B cell (primary cell): ENCODE results near the gene SYT2. TPM values are rescaled to one million over a fixed set of nuclear protein-coding genes. Genes with fewer than 3 reads are reported as not detected.
"Not testable (repeated sequence)": the region's sequence is repeated elsewhere in the genome, so short reads cannot be mapped to it uniquely, and the experiment has no call there.

Experiments
- ATAC-seq: fragments of 200-7000 bp; cut with Tn5 transposase; one replicate; pipeline ENCODE4 v1.10.0; 2021; ENCODE audit warnings: low read depth, mild to moderate bottlenecking, moderate number of reproducible peaks, moderate library complexity
- CTCF ChIA-PET: fragments of 350-600 bp; sonication (Branson Sonifier 250); formaldehyde crosslinking; loops from one replicate; lab custom pipeline; 2021; ENCODE audit warnings: antibody characterized with exemption, inconsistent platforms; lab: Charles Lee
- POLR2A ChIA-PET: fragments of 350-600 bp; sonication (Branson Sonifier 250); formaldehyde crosslinking; loops from one replicate; lab custom pipeline; 2021; ENCODE audit warnings: antibody characterized with exemption; lab: Charles Lee
- DNase-seq: peaks from one replicate; pipeline ENCODE4 v3.0.0; 2013
- H2AFZ ChIP-seq: 2 replicates; pipeline ENCODE4 v1.6.1; 2012; ENCODE audit warnings: mild to moderate bottlenecking, low read depth, low read length; ENCODE audit not compliant: insufficient read depth, poor library complexity, severe bottlenecking
- H3K27ac ChIP-seq, 2 donors: 1 replicate in 1 of 2; 2 replicates in 1 of 2; pipeline ENCODE4 v1.5.1; 2012 to 2013; ENCODE audit warnings: low read length in 2 of 2, mild to moderate bottlenecking in 2 of 2, moderate library complexity in 1 of 2
- H3K27me3 ChIP-seq, 4 experiments: fragments of 200-600 bp in 1 of 4; sonication (generic) in 1 of 4; replicated peaks in 1 of 4; 1 replicate in 2 of 4; 2 replicates in 2 of 4; pipeline versions ENCODE4 v1.6.1 to v1.7.0; 2013 to 2016; ENCODE audit warnings: low read length in 3 of 4, mild to moderate bottlenecking in 2 of 4, mixed read lengths in 1 of 4, moderate library complexity in 1 of 4; ENCODE audit not compliant: insufficient read depth in 4 of 4, control insufficient read depth in 3 of 4; ENCODE audit errors: control extremely low read depth in 1 of 4
- H3K36me3 ChIP-seq, 2 experiments: replicated peaks in 1 of 2; 1 replicate in 1 of 2; 2 replicates in 1 of 2; pipeline versions ENCODE4 v1.6.1 to v1.7.1; 2013; ENCODE audit warnings: low read length in 1 of 2; ENCODE audit not compliant: insufficient read depth in 2 of 2, control insufficient read depth in 1 of 2; ENCODE audit errors: control extremely low read depth in 1 of 2, extremely low read depth in 1 of 2
- H3K4me1 ChIP-seq, 2 donors: fragments of 200-600 bp in 1 of 2; sonication (generic) in 1 of 2; 1 replicate in 1 of 2; 2 replicates in 1 of 2; pipeline versions ENCODE4 v1.5.1 to v1.6.1; 2013 to 2017; ENCODE audit warnings: low read length in 2 of 2; ENCODE audit not compliant: control insufficient read depth in 2 of 2, insufficient read depth in 2 of 2
- H3K4me2 ChIP-seq: replicated peaks from 2 replicates; pipeline ENCODE3; 2012; ENCODE audit warnings: mild to moderate bottlenecking, low read depth, low read length; ENCODE audit not compliant: poor library complexity, severe bottlenecking
- H3K4me3 ChIP-seq, 5 experiments: fragments of 200-600 bp in 1 of 5; sonication (generic) in 1 of 5; 1 replicate in 3 of 5; 2 replicates in 2 of 5; pipeline versions ENCODE4 v1.5.1 to v1.7.0; 2011 to 2016; ENCODE audit warnings: low read length in 4 of 5, mild to moderate bottlenecking in 4 of 5, low read depth in 2 of 5, control low read depth in 1 of 5, moderate library complexity in 1 of 5; ENCODE audit not compliant: insufficient read depth in 1 of 5; ENCODE audit errors: control extremely low read depth in 1 of 5, extremely low read depth in 1 of 5
- H3K79me2 ChIP-seq: fragments of 200-600 bp; sonication (generic); one replicate; pipeline ENCODE4 v1.6.0; 2016; ENCODE audit warnings: low read length; ENCODE audit not compliant: control insufficient read depth, insufficient read depth
- H3K9ac ChIP-seq: fragments of 200-600 bp; sonication (generic); 2 replicates; pipeline ENCODE4 v1.6.1; 2017; ENCODE audit warnings: mild to moderate bottlenecking, low read length, moderate library complexity
- H3K9me3 ChIP-seq, 3 donors: one replicate each; pipeline versions ENCODE4 v1.6.1 to v1.7.1; 2013; ENCODE audit warnings: low read length in 2 of 3; ENCODE audit not compliant: control insufficient read depth in 2 of 3, insufficient read depth in 1 of 3; ENCODE audit errors: control extremely low read depth in 1 of 3
- H4K20me1 ChIP-seq: 2 replicates; pipeline ENCODE4 v1.6.0; 2012; ENCODE audit warnings: mild to moderate bottlenecking, low read length; ENCODE audit not compliant: insufficient read depth, control insufficient read depth, poor library complexity, severe bottlenecking
- H3K27ac Mint-ChIP-seq: one replicate; pipeline ENCODE4 v1.8.0; 2021; ENCODE audit warnings: mixed read lengths
- H3K27me3 Mint-ChIP-seq: one replicate; pipeline ENCODE4 v1.8.0; 2021; ENCODE audit warnings: mixed read lengths
- H3K4me1 Mint-ChIP-seq: one replicate; pipeline ENCODE4 v1.8.0; 2021; ENCODE audit warnings: mixed read lengths
- H3K4me3 Mint-ChIP-seq: one replicate; pipeline ENCODE4 v1.8.0; 2021; ENCODE audit warnings: mixed read lengths
- H3K9me3 Mint-ChIP-seq: one replicate; pipeline ENCODE4 v1.8.0; 2022; ENCODE audit warnings: mixed read lengths; ENCODE audit not compliant: insufficient read depth
- EZH2 ChIP-seq: IDR thresholded peaks from 2 replicates; pipeline ENCODE4 v1.6.1; 2012; ENCODE audit warnings: borderline replicate concordance, low read depth, mild to moderate bottlenecking, moderate library complexity, low read length; ENCODE audit not compliant: insufficient read depth, poor library complexity, severe bottlenecking
- WGBS: methylation state at CpG from one replicate; pipeline ENCODE4 v1.1.5; 2013; ENCODE audit warnings: missing lambda C conversion rate; ENCODE audit not compliant: insufficient coverage; 5-methylcytosine and 5-hydroxymethylcytosine counted together
- intact Hi-C: fragments of 100-400 bp; cut with micrococcal nuclease; formaldehyde crosslinking; loops from one replicate; pipeline ENCODE4 v1.10.0; 2022
- polyA plus RNA-seq: library from polyadenylated mRNA; depleted of rRNA; stranded (reverse); fragments of >200 nt; gene quantifications from 2 replicates; pipeline ENCODE4 v1.2.3, GENCODE V29; 2012
- total RNA-seq, 2 donors: library from RNA; stranded (reverse); fragments of 120-200 nt in 1 of 2; gene quantifications; 1 replicate in 1 of 2; 2 replicates in 1 of 2; pipeline versions ENCODE4 v1.2.3 to v1.2.4, GENCODE V29; 2013 to 2022
- TF ChIP-seq, protein P1 (sequence below): fragments of 200-600 bp; IDR thresholded peaks from one replicate; pipeline ENCODE4 v1.8.0; 2022; ENCODE audit warnings: antibody characterized with exemption, mild to moderate bottlenecking

Gene SYT2
- total and polyA plus RNA-seq, 2 donors (not counting 1 experiment from before 2014, with no cell fraction given) = not detected

GRCh38 chr1:202638019-202638700 lies 72.1 kb downstream of the SYT2 start:
- H3K4me1 Mint-ChIP-seq = peaks cover 10% of the 10 kb centered on the region
- Histone ChIP-seq H3K4me1 (peaks cover 13 to 14% of the 10 kb centered on the region in 2 donors), H3K79me2 (no peaks in the 10 kb centered on the region), H3K36me3 (no peaks in the 10 kb centered on the region), H3K4me3 (no peak overlapping the region), H3K4me2 (no peak overlapping the region), H3K9me3 (peaks cover 0 to 8% (median 0%) of the 10 kb centered on the region in 3 donors), H2AFZ (no peak overlapping the region), H4K20me1 (peaks cover 3% of the 10 kb centered on the region), H3K9ac (no peak overlapping the region), H3K27me3 (peaks cover 0 to 65% (median 25%) of the 10 kb centered on the region in 4 experiments), H3K27ac (no peak overlapping the region)
- ChIA-PET POLR2A (no interaction called here), CTCF (no interaction called here)
- DNase-seq = no peak
- H3K4me3 Mint-ChIP-seq = no peak overlapping the region
- ATAC-seq = no peak
- no peaks in the 10 kb centered on the region for H3K9me3 Mint-ChIP-seq
- intact Hi-C loops = no loop called here
- WGBS = 92% methylated on average over 5 of the region's 7 CpGs
- peaks cover 71% of the 10 kb centered on the region for H3K27me3 Mint-ChIP-seq
- TF ChIP-seq, protein P1, sequence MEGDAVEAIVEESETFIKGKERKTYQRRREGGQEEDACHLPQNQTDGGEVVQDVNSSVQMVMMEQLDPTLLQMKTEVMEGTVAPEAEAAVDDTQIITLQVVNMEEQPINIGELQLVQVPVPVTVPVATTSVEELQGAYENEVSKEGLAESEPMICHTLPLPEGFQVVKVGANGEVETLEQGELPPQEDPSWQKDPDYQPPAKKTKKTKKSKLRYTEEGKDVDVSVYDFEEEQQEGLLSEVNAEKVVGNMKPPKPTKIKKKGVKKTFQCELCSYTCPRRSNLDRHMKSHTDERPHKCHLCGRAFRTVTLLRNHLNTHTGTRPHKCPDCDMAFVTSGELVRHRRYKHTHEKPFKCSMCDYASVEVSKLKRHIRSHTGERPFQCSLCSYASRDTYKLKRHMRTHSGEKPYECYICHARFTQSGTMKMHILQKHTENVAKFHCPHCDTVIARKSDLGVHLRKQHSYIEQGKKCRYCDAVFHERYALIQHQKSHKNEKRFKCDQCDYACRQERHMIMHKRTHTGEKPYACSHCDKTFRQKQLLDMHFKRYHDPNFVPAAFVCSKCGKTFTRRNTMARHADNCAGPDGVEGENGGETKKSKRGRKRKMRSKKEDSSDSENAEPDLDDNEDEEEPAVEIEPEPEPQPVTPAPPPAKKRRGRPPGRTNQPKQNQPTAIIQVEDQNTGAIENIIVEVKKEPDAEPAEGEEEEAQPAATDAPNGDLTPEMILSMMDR = no peak
- no peak for TF ChIP-seq EZH2
- H3K27ac Mint-ChIP-seq = no peak overlapping the region

GRCh38 chr1:202637321-202638018 lies 72.8 kb downstream of the SYT2 start:
- H3K4me3 Mint-ChIP-seq, H3K27ac ChIP-seq, H3K4me2 ChIP-seq, H3K36me3 ChIP-seq, H3K4me1 Mint-ChIP-seq, H3K79me2 ChIP-seq, H2AFZ ChIP-seq, POLR2A ChIA-PET, H4K20me1 ChIP-seq, H3K9me3 ChIP-seq, H3K27ac Mint-ChIP-seq, DNase-seq, ATAC-seq, H3K9ac ChIP-seq, intact Hi-C loops, H3K4me3 ChIP-seq, H3K4me1 ChIP-seq, CTCF ChIA-PET, H3K9me3 Mint-ChIP-seq: not testable (repeated sequence)
- peaks cover 69% of the 10 kb centered on the region for H3K27me3 Mint-ChIP-seq
- WGBS = 82% methylated on average over 16 of the region's 16 CpGs
- peaks cover 0 to 64% (median 21%) of the 10 kb centered on the region in 4 experiments for H3K27me3 ChIP-seq

DNA sequence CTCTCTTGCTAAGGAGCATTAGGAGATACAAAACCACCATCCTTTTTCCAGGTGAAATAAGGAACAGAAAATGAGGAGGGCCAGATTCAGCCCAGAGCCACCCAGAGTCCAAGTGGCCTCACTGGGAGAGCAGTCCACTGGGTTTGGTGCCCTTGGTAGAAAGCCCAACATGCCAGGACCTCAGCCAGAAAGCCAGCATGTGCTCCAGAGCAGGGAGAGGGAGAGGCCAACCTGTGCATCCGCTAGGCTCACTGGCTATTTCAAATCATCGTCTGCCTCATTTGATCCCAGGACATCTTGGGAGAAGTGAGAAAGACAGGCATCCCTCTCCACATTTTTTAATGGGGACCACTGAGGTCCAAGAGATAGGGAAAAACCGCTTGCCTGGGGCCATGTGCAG lies 74.1 kb downstream of the SYT2 start:
- WGBS = no CpG with 5 or more reads among the region's 3 CpGs

More for the DNA sequence above, 74.1 kb downstream of the SYT2 start:
- CTCF ChIA-PET, H2AFZ ChIP-seq, H3K36me3 ChIP-seq, intact Hi-C loops, H3K4me1 Mint-ChIP-seq, H4K20me1 ChIP-seq, H3K79me2 ChIP-seq, H3K4me1 ChIP-seq, H3K9me3 ChIP-seq, DNase-seq, H3K9me3 Mint-ChIP-seq, H3K4me2 ChIP-seq, H3K27ac ChIP-seq, POLR2A ChIA-PET, H3K4me3 ChIP-seq, H3K9ac ChIP-seq, ATAC-seq, H3K4me3 Mint-ChIP-seq, H3K27ac Mint-ChIP-seq: not testable (repeated sequence)
- H3K27me3 Mint-ChIP-seq = peaks cover 65% of the 10 kb centered on the region
- H3K27me3 ChIP-seq = peaks cover 0 to 63% (median 11%) of the 10 kb centered on the region in 4 experiments
